ENCODE results near the gene MMP3. TPM values are rescaled to one million over a fixed set of nuclear protein-coding genes. Genes with fewer than 3 reads are reported as not detected.

The MMP3 gene
- polyA plus RNA-seq, 3 donors, result not detected

DNA sequence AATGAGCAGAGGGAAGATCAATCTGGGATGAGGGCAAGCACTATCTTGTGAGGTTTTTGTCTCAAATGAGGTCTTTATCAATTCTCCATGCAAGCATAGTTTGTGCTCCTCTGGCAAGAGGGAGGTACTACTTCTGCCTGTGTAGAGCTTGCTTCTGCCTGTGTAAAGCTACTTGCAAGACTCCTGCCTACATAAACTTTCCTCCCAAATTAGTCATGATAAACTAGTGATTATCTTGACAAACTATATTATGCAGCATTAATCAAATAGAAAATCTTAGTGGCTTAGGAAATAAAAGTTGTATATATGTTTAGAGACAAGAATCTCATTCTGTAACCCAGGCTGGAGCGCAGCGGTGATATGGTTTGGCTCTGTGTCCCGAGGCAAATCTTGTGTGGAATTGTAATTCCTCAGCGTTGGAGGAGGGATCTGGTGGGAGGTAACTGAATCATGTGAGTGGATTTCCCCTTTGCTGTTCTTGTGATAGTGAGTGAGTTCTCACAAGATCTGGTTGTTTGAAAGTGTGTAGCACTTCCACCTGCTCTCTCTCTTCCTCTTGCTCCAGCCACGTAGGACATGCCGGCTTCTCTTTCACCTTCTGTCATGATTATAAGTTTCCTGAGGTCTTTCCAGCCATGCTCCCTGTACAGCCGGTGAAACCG, 54.9 kb downstream of the MMP3 start:
- H3K27me3 ChIP-seq (ENCODE audit: control insufficient read depth in 2 of 2, insufficient read depth in 2 of 2, low read length in 2 of 2), result peaks cover 0 to 2% of the 10 kb centered on the region in 2 donors
- no peaks in the 10 kb centered on the region for H3K4me1 ChIP-seq (ENCODE audit: control insufficient read depth in 1 of 2, insufficient read depth in 2 of 2, low read length in 2 of 2)
- no peaks in the 10 kb centered on the region for H3K36me3 ChIP-seq (replicated peaks in 1 of 2; ENCODE audit: control insufficient read depth in 1 of 2, insufficient read depth in 2 of 2, low read length in 2 of 2)
- DNase-seq, result no peak
- Mint-ChIP-seq H3K4me3 (no peak overlapping the region), H3K36me3 (no peaks in the 10 kb centered on the region), H3K4me1 (no peaks in the 10 kb centered on the region), H3K9me3 (no peaks in the 10 kb centered on the region), H3K27ac (no peak overlapping the region), H3K27me3 (ENCODE audit: low read depth in 3 of 3) (peaks cover 0 to 4% (median 4%) of the 10 kb centered on the region in 3 donors)
- no peak overlapping the region for H3K4me3 ChIP-seq (replicated peaks in 1 of 3; ENCODE audit: low read depth in 2 of 3, low read length in 3 of 3)
- no peak overlapping the region for H3K9ac ChIP-seq (ENCODE audit: insufficient read depth, low read length, poor library complexity, severe bottlenecking)
- no peak overlapping the region for H2AFZ ChIP-seq (ENCODE audit: insufficient read depth, low read depth, low read length, poor library complexity, severe bottlenecking)
- intact Hi-C loops (cut with micrococcal nuclease), result no loop called here
- H3K9me3 ChIP-seq (replicated peaks in 1 of 2; ENCODE audit: control insufficient read depth in 1 of 2, insufficient read depth in 1 of 2, low read length in 2 of 2), result no peaks in the 10 kb centered on the region
- H3K79me2 ChIP-seq (ENCODE audit: insufficient read depth, low read length), result no peaks in the 10 kb centered on the region
- H3K27ac ChIP-seq (ENCODE audit: low read depth in 1 of 2, low read length in 2 of 2), result no peak overlapping the region
- no peaks in the 10 kb centered on the region for H4K20me1 ChIP-seq (ENCODE audit: insufficient read depth, low read length)
- TF ChIP-seq, protein P1, sequence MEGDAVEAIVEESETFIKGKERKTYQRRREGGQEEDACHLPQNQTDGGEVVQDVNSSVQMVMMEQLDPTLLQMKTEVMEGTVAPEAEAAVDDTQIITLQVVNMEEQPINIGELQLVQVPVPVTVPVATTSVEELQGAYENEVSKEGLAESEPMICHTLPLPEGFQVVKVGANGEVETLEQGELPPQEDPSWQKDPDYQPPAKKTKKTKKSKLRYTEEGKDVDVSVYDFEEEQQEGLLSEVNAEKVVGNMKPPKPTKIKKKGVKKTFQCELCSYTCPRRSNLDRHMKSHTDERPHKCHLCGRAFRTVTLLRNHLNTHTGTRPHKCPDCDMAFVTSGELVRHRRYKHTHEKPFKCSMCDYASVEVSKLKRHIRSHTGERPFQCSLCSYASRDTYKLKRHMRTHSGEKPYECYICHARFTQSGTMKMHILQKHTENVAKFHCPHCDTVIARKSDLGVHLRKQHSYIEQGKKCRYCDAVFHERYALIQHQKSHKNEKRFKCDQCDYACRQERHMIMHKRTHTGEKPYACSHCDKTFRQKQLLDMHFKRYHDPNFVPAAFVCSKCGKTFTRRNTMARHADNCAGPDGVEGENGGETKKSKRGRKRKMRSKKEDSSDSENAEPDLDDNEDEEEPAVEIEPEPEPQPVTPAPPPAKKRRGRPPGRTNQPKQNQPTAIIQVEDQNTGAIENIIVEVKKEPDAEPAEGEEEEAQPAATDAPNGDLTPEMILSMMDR (IDR thresholded peaks at IDR 0.05), result no peak
- no peak overlapping the region for H3K4me2 ChIP-seq (replicated peaks; ENCODE audit: extremely low read depth, low read length, poor library complexity, severe bottlenecking)
- WGBS (ENCODE audit: insufficient coverage), result 85% methylated on average over 4 of the region's 8 CpGs

Other genes with a start within 250 kb of the MMP3 start
- not detected for gene MMP20, start 218.3 kb downstream of the MMP3 start, polyA plus RNA-seq
- gene MMP27, start 137.8 kb downstream of the MMP3 start, polyA plus RNA-seq, result not detected
- gene MMP8, start 118.7 kb downstream of the MMP3 start, polyA plus RNA-seq, result under 1 TPM in 1 of 3 donors, not detected in 2; 0.14 TPM
- gene MMP10, start 63.0 kb downstream of the MMP3 start, polyA plus RNA-seq, result not detected
- not detected for gene MMP1, start 45.4 kb downstream of the MMP3 start, polyA plus RNA-seq
- not detected for gene MMP12, start 31.4 kb upstream of the MMP3 start, polyA plus RNA-seq
- not detected for gene MMP13, start 112.1 kb upstream of the MMP3 start, polyA plus RNA-seq
- gene DCUN1D5, start 248.6 kb upstream of the MMP3 start, polyA plus RNA-seq, result 10 to 100 TPM in 2 of 3 donors, 1 to 10 TPM in 1; 7.8 to 20.3 (median 19.5) TPM

Measured in CD14-positive monocyte (primary cell).